GM19395 (cell line): ENCODE results near the gene JAZF1.
"Not testable (repeated sequence)": the region's sequence is repeated elsewhere in the genome, so short reads cannot be mapped to it uniquely, and the experiment has no call there.

Source experiments
- ATAC-seq: cut with Tn5 transposase; IDR thresholded peaks from one replicate; pipeline ENCODE4 v1.9.1; 2021; ENCODE audit warnings: mild to moderate bottlenecking, moderate library complexity; ENCODE audit not compliant: unreplicated experiment

The JAZF1 gene

DNA sequence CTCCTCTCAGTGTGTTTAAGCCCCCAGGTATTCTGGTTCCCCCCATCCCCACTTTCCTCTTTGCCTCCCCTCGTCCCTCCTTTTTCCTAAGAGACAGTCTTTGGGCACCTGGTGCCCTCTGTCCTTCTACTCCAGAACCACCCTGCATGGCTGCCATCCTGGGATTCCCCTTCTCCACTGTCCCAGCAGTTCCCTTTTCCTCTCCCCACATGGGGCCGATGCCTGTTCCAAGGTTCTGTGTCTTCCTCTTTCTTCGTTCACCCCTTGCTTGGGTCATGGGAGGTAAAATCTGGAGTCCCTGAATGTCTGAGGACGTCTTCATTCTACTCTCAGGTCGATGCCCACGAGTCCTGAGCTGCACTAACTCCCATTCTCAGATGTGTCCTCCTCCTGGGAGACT is 319.8 kb downstream of the JAZF1 start:
- ATAC-seq: no peak

DNA sequence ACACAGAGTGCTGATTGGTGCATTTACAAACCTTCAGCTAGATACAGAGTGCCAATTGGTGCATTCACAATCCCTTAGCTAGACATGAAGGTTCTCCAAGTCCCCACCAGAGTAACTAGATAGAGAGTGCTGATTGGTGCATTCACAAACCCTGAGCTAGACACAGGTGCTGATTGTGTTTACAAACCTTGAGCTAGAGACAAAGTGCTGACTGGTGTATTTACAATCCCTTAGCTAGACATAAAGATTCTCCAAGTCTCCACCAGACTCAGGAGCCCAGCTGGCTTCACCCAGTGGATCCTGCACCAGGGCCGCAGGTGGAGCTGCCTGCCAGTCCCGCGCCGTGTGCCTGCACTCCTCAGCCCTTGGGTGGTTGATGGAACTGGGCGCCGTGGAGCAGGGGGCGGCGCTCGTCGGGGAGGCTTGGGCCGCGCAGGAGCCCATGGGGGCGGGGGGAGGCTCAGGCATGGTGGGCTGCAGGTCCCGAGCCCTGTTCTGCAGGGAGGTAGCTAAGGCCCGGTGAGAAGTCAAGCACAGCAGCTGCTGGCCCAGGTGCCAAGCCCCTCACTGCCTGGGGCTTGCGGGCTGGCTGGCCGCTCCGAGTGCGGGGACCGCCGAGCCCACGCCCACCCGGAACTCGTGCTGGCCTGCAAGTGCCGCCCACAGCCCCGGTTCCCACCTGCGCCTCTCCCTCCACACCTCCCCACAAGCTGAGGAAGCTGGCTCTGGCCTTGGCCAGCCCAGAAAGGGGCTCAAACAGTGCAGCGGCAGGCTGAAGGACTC is 323.7 kb downstream of the JAZF1 start:
- ATAC-seq: not testable (repeated sequence)

DNA sequence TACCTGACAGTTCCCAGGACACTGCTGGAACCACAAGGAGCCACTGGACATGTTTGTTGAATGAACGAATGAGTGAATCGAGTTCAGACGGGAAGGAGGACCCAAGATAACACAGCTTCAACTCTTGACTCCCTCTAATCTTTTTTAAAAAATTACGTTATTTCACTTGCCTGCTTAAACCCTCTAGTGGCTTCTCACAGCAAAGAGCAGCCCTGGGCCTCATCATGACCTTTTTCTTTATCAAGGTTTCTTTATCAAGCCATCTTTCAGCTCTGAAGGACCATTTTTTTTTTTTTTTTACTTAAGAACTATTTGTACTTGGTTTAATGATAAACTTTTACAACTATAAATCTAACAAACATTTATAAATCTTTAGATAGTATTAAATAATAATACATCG is 330.1 kb downstream of the JAZF1 start:
- ATAC-seq: no peak

DNA sequence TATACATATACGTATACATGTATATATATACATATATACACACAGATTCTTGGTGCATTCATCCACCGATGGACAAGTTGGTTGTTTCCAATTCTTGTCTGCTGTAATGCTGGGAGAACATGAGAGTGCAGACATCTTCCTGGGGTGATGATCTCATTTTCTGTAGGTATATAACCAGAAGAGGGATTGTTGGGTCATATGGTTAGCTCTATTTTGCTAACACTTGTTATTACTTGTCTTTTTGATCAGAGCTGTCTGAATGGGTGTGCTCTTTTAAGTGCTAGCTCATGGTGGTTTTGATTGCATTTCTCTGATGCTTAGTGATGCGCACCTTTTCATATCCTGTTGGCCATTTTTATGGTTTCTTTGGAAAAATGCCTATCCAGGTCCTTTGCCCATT is 334.2 kb downstream of the JAZF1 start:
- no peak for ATAC-seq

DNA sequence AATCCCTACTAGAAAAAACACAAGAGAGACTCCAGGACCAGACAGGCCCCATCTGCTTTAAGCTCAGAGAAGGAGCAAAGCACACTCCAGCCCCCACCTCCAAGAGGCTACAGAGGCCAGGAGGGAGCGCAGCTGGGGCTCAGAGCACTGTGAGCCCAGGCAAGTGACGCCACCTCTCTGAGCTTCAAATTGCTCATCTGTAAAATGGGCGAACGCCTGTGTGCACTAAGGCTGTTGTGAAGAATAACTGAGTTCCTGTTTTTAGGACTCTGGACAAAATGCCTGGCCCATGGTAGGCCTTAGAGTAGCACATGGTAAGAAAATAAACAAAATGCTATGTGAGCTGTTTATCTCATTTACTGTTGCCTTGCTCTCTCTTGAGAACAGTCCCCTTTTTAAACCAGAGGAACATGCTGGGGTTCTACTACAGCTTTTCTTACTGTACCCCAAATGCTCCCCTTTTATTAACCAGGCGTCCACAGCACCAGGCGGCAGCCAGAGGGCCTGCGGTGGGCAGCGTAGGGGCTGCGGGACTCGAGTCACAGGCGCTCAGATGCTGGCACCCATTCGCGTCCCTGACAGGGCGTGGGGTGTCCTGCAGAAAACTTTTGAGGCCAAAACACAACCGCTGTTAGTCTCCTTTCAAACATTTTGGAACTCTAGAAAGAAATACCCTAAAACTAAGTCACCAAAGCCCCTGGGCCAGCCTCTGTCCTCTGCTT is 336.9 kb downstream of the JAZF1 start:
- no peak for ATAC-seq

DNA sequence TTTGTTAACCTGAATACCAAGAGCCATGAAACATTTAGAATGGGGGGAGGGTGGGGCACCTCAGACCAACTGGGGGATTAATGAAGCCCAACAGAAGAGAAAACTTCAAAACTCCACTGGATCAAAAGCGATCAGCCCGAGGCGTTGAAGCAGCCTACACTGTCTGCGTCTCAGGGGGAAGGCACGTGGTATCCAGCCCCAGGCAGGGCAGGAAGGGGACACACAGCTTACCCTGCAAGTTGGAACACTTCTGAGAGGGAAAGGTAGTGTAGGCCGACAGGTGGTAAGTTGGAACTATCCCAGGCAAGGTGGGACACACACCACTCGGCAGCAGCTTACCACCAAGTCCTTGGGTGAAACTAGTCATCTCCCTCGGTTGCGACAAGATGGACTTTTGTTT is 337.7 kb downstream of the JAZF1 start:
- no peak for ATAC-seq

DNA sequence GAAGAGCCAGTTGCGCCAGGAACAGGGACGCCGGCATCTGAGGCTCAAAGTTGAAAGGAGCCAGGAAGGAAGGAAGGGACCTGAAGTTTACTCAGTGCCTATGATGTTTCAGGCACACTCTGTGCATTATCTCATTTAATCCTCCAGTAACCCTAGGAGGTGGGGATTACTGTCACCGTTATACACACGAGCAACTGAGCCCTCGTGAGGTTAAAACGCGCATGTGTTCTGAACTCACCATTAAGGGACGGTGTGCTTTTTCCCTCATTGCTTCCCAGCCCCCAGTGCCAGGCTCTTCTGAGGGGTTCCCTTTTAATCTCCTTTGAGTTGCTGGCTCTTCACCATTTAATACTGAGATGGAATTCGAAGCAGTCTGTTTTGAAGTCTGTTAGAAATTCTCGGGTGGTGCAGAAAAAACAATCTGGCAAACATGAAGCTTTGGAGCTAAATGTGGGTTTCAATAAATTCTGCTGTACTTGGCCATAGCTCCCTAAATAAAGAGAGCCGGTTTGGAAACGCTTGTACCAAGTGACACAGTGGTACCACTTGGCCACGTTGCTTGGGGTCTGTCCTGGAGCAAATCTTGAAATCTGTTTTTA is 338.4 kb downstream of the JAZF1 start:
- ATAC-seq: no peak

DNA sequence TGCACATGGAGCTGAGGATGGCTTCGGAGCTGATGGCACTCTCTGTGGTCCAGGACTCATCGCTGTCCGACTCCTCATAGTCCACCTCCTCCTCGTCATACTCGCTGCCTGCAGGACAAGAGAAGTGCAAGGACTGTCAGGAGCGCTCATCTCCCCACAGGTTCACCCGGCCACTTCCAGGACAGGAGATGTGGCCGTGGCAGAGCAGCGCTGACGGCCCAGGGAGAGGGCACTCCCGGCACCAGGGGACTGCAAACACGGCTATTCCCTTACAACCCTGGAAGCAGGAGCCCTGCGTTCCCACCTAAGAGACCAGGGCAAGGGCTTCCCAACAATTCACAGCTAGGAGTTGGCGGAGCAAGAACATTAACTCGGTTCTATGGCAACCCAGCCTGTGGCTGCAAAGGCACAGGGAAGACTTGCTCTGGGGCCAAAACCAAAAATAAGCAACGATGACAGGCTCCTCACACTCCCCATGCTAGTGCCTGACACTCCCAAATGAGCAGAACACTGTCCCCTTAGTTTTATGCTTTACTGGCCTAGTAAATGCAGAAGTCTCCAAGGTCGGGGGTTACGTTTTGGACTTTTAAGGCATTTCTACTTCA is 339.7 kb downstream of the JAZF1 start:
- no peak for ATAC-seq

DNA sequence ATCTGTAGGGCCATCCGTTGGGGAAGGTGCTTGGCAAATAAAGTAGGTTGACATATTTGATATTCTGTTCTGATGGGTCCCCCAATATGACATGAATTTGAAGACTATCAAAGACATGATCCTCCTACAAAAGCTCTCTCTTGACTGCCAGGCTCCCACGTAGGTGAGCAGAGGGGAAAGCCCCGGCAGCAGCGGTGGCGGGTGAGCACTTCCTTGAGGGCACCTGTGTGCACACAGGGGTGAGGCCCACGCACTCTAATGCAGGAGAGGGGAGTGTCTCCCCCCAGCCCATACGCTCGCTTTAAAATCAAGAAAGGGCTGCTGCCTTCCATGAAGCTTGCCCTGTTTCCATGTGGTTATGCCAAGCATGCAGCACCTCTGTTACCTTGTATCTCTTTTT is 340.3 kb downstream of the JAZF1 start:
- no peak for ATAC-seq

DNA sequence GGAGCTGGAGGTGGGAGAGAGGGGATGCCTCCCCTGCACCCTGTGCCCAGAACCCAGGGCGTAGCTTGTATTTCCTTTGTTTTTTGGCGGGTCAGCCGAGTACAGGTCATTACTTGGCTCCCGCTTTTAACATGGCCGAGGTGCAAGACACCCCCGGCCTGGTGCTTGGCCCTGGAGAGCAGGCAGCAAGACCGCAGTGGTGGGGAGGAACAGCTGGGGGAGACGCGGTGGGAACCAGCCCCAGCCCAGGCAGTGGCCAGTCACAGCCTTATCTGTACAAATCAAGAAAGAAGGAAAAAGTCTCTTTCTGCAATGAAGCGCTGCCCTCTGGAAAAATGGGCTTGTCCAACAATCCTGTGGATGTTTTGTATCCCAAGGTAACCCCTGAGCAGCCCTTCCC is 341.5 kb downstream of the JAZF1 start:
- no peak for ATAC-seq

DNA sequence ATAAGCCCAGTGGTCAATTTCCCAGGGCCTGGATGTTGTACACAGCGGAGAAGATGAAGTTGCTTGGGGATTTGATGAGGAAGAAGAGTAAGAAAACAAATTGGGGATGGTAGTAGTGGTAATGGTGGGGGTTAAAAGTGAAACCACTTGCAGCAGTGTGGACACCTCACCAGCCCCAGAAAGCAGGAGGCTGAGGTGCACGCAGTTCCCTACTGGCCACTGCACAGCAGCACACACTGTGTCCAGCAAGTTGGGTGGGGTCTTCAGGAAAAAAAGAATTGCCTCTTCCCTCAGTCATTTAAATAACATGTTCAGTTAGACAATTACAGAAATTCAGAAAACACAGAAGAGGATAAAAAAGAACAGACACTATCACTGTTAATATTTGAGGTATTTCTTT is 344.1 kb downstream of the JAZF1 start:
- no peak for ATAC-seq

DNA sequence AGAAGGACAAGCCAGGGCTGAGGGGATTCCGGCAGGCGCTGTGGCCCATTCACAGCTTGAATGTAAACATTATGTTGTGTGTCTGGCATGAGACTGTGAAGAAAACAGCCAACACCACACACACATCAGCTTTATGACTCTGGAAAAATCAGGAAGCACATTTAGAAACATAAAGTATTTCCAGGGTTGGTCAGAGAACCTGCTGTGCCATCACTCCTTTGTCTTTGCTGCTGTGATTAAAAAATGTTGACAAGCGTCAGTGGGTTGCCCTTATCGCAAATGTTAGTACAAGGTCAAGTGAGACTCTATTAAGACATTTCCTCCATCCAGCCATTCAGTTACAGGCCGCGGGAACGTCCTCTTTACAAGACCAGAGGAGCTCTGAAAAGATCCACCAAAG is 345.2 kb downstream of the JAZF1 start:
- no peak for ATAC-seq

DNA sequence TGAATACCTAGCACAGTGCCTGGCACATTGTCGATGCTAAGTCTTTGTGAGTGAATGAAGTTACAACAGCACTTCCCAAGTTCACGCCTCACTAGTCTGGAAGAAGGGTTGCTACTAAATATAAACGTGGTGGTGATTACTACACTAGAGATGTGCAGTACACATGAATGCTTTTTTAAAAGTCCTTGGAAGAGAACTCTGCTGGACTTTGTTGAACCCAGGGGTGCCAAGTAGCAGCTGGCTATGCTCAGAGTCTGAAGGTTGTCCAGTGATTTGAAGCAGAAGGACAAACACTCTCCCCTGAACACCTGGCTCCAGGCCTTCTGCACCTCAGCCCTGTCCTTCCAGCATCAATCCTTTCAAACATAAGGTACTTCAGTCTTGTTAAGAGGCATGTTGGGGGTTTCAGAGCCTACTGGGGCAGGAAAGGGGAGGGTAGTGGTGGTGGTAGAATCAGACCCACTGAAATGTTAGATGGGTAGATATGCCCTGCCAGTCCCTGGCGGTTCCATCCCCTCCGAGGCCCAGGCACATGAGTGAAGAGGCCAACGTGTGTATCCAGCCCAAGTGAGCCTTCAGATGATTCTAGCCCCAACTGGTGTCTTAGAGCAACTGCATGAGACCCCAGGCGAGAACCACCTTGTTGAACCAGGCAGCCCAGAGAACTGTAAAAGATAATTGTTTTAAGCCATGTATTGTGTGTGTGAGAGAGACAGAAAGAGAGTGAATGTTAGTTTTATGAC is 346.2 kb downstream of the JAZF1 start:
- no peak for ATAC-seq

DNA sequence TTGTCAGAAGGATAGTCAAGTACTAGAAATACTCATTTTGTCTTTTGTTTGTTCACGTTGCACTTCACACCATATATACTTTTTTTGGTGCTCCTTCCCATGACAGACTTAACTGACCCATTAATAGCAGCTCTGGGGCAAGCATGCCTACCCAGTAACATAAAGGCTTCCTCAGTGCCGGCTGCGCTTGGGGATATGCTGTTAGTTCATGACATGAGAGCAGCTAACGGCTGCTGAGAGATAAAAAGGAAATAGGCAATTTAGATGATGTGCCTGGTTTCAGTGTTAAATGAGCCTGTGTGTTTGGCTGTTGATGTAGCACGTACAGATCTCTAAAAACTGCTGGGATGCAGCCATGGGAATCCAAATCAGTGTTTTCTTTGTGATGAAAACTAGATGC is 354.2 kb downstream of the JAZF1 start:
- no peak for ATAC-seq

DNA sequence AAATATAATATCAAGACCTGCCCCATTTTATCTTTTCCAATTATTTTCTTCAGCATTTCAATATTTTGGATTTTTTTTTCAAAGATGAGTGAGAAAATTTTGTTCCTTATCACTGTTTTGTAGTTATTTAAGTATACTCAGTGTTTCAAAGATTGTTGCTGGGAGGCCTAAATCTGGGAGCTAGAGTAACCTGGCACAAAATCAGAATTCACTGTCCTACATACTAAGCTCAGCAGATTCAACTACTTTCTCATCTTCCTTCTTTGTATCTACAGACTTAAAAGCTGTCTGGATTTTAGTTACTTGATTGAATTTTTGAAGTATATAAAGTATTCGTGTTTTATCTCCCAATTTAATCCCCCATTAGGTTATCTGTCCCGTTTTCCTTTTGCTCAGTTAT is 354.7 kb downstream of the JAZF1 start:
- ATAC-seq: no peak

DNA sequence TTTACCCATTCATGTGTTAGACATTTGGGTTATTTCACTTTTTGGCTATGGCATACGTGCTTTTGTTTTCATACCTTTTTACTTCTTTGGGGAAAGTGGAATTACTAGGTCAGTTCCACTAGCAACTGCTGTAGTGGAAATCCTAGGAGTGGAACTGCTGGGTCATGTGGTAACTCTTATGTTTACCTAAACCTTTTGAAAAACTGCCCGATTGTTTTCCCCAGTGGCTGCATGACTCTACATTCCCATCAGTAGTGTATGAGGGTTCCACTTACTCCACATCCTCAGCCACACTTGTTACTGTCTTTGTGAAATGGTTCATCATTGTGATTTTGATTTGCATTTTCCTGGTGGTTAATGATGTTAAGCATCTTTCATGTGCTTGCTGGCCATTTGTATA is 358.4 kb downstream of the JAZF1 start:
- ATAC-seq: no peak

DNA sequence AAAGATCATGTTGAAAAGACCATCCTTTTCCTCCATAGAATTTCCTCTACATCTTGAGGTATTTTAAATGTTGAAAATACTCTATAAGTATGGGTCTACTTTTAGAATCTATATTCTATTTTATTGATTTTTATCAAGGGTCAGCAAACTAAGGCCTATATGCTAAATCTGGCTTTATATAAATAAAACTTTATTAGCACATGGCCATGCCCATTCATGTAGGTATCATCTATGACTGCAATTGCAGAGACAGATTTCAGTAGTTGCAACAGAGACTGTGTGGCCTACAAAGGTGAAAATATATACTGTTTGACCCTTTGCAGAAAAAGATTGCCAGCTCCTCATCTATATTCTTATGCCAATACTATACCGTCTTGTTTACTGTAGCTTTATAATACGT is 367.9 kb downstream of the JAZF1 start:
- no peak for ATAC-seq

DNA sequence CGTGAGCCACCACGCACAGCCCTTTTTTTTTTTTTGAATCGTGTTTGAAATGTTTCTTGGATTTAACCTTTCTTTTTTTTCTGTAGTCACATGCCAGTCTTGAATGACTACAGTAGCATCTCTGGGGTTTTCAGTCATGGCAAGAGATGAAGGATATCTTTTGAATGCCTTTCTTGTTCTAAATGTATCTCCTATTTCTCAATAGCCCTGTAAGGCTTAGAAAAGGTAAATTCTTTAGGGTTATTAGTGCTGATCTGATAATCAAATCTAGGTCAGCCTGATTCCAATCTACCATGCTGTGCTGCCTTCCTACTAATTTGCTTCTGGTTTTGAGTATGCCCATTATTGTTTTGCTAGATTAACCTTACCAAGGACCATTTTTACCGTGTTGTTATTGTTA is 370.4 kb downstream of the JAZF1 start:
- no peak for ATAC-seq

DNA sequence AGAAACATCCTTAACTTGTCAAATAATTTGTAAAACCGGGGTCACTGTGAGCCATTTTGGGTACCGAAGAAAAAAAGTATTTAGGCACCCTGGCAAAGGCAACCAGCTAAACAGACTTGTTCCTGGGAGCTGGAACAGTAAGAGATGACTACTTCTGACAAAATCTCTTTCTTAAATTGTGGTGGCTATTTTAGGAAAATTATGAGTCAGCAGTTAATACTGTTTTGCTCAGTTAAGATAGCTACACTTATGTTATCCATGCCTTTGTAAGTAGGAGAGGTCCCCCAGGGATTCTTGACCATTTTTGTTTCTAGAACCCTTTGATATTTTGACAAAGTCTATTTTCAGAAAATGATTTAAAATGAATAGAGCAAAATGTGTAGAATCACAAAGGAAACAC is 372.0 kb downstream of the JAZF1 start:
- no peak for ATAC-seq

DNA sequence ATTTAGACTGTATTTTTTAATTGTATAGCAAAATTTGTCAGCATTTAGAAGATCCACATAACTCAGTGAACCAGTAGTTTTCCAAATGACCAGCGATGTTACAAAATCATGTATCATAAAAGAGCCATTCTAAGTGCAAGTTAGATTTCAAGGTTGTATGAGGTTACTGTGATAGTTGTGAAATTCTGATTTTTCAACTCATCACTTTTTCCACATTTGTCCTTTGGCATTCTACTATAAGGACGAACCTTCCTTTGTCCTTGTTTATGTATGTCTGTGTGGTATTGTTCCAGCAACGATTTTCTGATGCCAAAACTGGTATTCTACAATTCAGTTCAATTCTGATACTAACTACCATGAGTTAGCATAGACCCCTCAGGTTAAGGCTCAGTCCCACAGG is 376.5 kb downstream of the JAZF1 start:
- no peak for ATAC-seq

DNA sequence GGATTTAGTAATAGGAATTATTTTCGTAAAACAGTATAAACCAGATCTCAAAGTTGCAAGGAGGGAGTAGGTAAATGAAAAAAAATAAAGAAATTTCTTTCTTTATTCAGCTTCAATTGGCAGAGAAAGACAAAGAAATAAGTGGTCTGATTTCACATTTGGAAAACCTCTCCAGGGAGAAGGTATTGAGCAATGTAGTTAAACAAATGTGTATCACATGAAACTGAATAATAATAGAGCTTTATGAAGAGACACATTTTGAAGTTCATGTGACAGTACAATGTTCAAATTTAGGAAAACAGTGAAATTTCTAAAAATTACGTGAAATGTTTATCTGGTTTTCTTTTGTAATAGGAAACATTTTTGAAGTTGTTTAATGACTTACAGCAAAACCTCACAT is 377.6 kb downstream of the JAZF1 start:
- no peak for ATAC-seq
